Fibroblast of peridontal ligament (primary cell): Measurements from ENCODE around the gene KCNE4.
A peak's percentile ranks its signal among the peaks of the same experiment; 100 is the strongest.

Source experiments
- DNase-seq: peaks from one replicate; pipeline ENCODE4 v3.0.0-alpha.2; 2010; ENCODE audit errors: extremely low read depth

The KCNE4 gene

GRCh38 chr2:223040527-223040926, 11.5 kb upstream of the KCNE4 start:
- DNase-seq = no peak

GRCh38 chr2:223041527-223042109, 10.4 kb upstream of the KCNE4 start:
- peak; percentile 97 for DNase-seq

GRCh38 chr2:223042284-223042683, 9.7 kb upstream of the KCNE4 start:
- DNase-seq = no peak

GRCh38 chr2:223042704-223043118, 9.3 kb upstream of the KCNE4 start:
- DNase-seq = peak; percentile 19

GRCh38 chr2:223043164-223043941, 8.6 kb upstream of the KCNE4 start:
- DNase-seq = no peak

GRCh38 chr2:223044092-223044836, 7.7 kb upstream of the KCNE4 start:
- DNase-seq = no peak

GRCh38 chr2:223044916-223045700, 6.9 kb upstream of the KCNE4 start:
- DNase-seq = no peak

GRCh38 chr2:223046470-223047040, 5.4 kb upstream of the KCNE4 start:
- peak; percentile 40 for DNase-seq

GRCh38 chr2:223047260-223047761, 4.7 kb upstream of the KCNE4 start:
- DNase-seq = peak; percentile 89

- DNase-seq = no peak
Measured at GRCh38 chr2:223048519-223048918, 3.5 kb upstream of the KCNE4 start.

GRCh38 chr2:223049356-223049755, 2.6 kb upstream of the KCNE4 start:
- no peak for DNase-seq

- DNase-seq = peak; percentile 25
Measured at GRCh38 chr2:223050188-223050587, 1.8 kb upstream of the KCNE4 start.

- peak; percentile 84 for DNase-seq
Measured at GRCh38 chr2:223050900-223051504, 988 bp upstream of the KCNE4 start.

- DNase-seq = peak; percentile 37
Measured at GRCh38 chr2:223052548-223053483, 826 bp downstream of the KCNE4 start.

GRCh38 chr2:223053484-223054192, 1.6 kb downstream of the KCNE4 start:
- peak; percentile 42 for DNase-seq

GRCh38 chr2:223054193-223054781, 2.3 kb downstream of the KCNE4 start:
- DNase-seq = peak; percentile 90

- peak; percentile 78 for DNase-seq
Measured at GRCh38 chr2:223055140-223055539, 3.1 kb downstream of the KCNE4 start.

GRCh38 chr2:223055836-223056235, 3.8 kb downstream of the KCNE4 start:
- DNase-seq = peak; percentile 31
